Measurements from ENCODE around the gene MEFV. TPM values are rescaled to one million over a fixed set of nuclear protein-coding genes. Genes with fewer than 3 reads are reported as not detected.

The MEFV gene
- total RNA-seq, 1 donor from 2014 or later = 3.0 TPM

GRCh38 chr16:3193221-3194212, 62.9 kb downstream of the MEFV start:
- intact Hi-C loops (cut with DNase I) = no loop called here
- DNase-seq (ENCODE audit: low spot score) = no peak

DNA sequence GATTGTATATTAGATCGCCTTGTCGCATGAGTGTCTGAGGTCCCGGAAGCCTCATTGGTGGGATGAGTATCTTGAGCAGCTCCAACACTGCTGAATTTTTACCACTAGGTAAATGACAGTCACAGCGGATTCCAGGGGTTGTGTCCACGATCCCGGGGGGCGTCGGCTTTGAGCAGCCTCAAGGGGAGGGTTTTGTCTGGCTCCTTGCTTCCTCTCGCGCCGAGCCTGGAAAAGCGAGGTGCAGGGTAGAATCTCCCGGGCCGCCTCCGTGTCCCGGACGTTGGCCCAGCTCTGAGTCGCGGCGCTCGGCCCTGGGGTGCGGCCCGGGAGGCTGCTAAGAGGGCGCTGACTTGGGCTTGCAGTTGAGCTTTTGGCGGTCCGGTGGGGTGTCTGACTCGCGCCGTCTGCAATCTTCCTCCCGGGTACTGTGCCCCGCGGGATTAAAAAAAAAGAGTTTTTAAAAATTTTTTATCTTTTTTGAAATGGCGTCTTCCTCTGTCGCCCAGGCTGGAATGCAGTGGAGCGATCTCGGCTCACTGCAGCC, 63.9 kb downstream of the MEFV start:
- no peak for DNase-seq (ENCODE audit: low spot score)
- intact Hi-C loops (cut with DNase I) = no loop called here
- ATAC-seq = no peak

More at GRCh38 chr16:3193221-3194212, 62.9 kb downstream of the MEFV start:
- ATAC-seq = no peak

Other genes starting within 250 kb of the MEFV start
- 0.53 TPM for gene CLDN9, start 243.7 kb downstream of the MEFV start, total RNA-seq
- not detected for gene CLDN6, start 238.4 kb downstream of the MEFV start, total RNA-seq
- 13.6 TPM for gene TNFRSF12A, start 236.3 kb downstream of the MEFV start, total RNA-seq
- gene HCFC1R1, start 232.7 kb downstream of the MEFV start, total RNA-seq = 65.9 TPM
- gene THOC6, start 232.6 kb downstream of the MEFV start, total RNA-seq = 13.6 TPM
- 0.22 TPM for gene BICDL2, start 219.7 kb downstream of the MEFV start, total RNA-seq
- gene MMP25, start 210.1 kb downstream of the MEFV start, total RNA-seq = 9.1 TPM
- gene IL32, start 191.0 kb downstream of the MEFV start, total RNA-seq = 32.6 TPM
- not detected for gene ZSCAN10, start 157.3 kb downstream of the MEFV start, total RNA-seq
- gene ZNF205, start 144.0 kb downstream of the MEFV start, total RNA-seq = 12.3 TPM
- gene ZNF213, start 121.6 kb downstream of the MEFV start, total RNA-seq = 9.0 TPM
- gene OR1F1, start 68.4 kb downstream of the MEFV start, total RNA-seq = not detected
- 7.4 TPM for gene ZNF200, start 21.5 kb downstream of the MEFV start, total RNA-seq
- gene ZNF263, start 26.9 kb upstream of the MEFV start, total RNA-seq = 31.4 TPM
- gene TIGD7, start 48.8 kb upstream of the MEFV start, total RNA-seq = 9.9 TPM
- 33.8 TPM for gene ZNF75A, start 48.9 kb upstream of the MEFV start, total RNA-seq
- gene OR2C1, start 99.3 kb upstream of the MEFV start, total RNA-seq = 0.40 TPM
- 14.3 TPM for gene ZSCAN32, start 144.4 kb upstream of the MEFV start, total RNA-seq
- 10.8 TPM for gene ZNF174, start 144.6 kb upstream of the MEFV start, total RNA-seq
- gene ZNF597, start 186.9 kb upstream of the MEFV start, total RNA-seq = 3.2 TPM
- gene NAA60, start 187.0 kb upstream of the MEFV start, total RNA-seq = 41.3 TPM
- not detected for gene C16orf90, start 238.9 kb upstream of the MEFV start, total RNA-seq
- 32.7 TPM for gene CLUAP1, start 244.4 kb upstream of the MEFV start, total RNA-seq

All from sciatic nerve (tissue), 2 donors.